Karpas-422 (cell line): ENCODE data around the gene JTB. TPM values are rescaled to one million over a fixed set of nuclear protein-coding genes. Genes with fewer than 3 reads are reported as not detected.
A peak's percentile ranks its signal among the peaks of the same experiment; 100 is the strongest.

Source experiments
- DNase-seq: peaks from one replicate; pipeline ENCODE4 v3.0.0-alpha.2; 2015
- H2AFZ ChIP-seq: fragments of 200-600 bp; sonication (generic); 2 replicates; pipeline ENCODE4 v1.6.1; 2014; ENCODE audit warnings: antibody characterized with exemption, low read length, mixed read lengths
- H3K27ac ChIP-seq: fragments of 200-600 bp; sonication (generic); 2 replicates; pipeline ENCODE4 v1.5.1; 2014; ENCODE audit warnings: mild to moderate bottlenecking, low read length, moderate library complexity
- H3K27me3 ChIP-seq: fragments of 200-600 bp; sonication (generic); 2 replicates; pipeline ENCODE4 v1.6.1; 2014; ENCODE audit warnings: low read length, mixed read lengths
- H3K36me3 ChIP-seq: fragments of 200-600 bp; sonication (generic); 2 replicates; pipeline ENCODE4 v1.6.1; 2014; ENCODE audit warnings: low read length, mixed read lengths; ENCODE audit not compliant: insufficient read depth
- H3K4me1 ChIP-seq: fragments of 200-600 bp; sonication (generic); 2 replicates; pipeline ENCODE4 v1.6.1; 2014; ENCODE audit warnings: mild to moderate bottlenecking, low read length, mixed read lengths
- H3K4me2 ChIP-seq: fragments of 200-600 bp; sonication (generic); 2 replicates; pipeline ENCODE4 v1.6.1; 2014; ENCODE audit warnings: low read length, low read depth, mild to moderate bottlenecking; ENCODE audit not compliant: poor library complexity, severe bottlenecking
- H3K4me3 ChIP-seq: fragments of 200-600 bp; sonication (generic); 2 replicates; pipeline ENCODE4 v1.5.1; 2014; ENCODE audit warnings: mild to moderate bottlenecking, antibody characterized with exemption, low read length, mixed read lengths
- H3K79me2 ChIP-seq: fragments of 200-600 bp; sonication (generic); 2 replicates; pipeline ENCODE4 v1.6.1; 2014; ENCODE audit warnings: mild to moderate bottlenecking, low read length, mixed read lengths
- H3K9ac ChIP-seq: fragments of 200-600 bp; sonication (generic); 2 replicates; pipeline ENCODE4 v1.6.0; 2014; ENCODE audit warnings: low read length
- H3K9me2 ChIP-seq: fragments of 200-600 bp; sonication (generic), shearing (Covaris generic); replicated peaks from 2 replicates; pipeline ENCODE4 v1.6.0; 2014; ENCODE audit warnings: mild to moderate bottlenecking, low read length, moderate library complexity; ENCODE audit not compliant: insufficient read depth
- H3K9me3 ChIP-seq: fragments of 300-700, 200-600 bp; sonication (generic); 2 replicates; pipeline ENCODE4 v1.6.1; 2014; ENCODE audit warnings: low read length, mixed read lengths
- H4K20me1 ChIP-seq: fragments of 200-600 bp; sonication (generic); 2 replicates; pipeline ENCODE4 v1.6.1; 2014; ENCODE audit warnings: mild to moderate bottlenecking, antibody characterized with exemption, low read length, low read depth; ENCODE audit not compliant: insufficient read depth
- total RNA-seq: library from RNA; depleted of rRNA; stranded (reverse); fragments of >200 nt; shearing (Covaris generic); gene quantifications from 2 replicates; pipeline ENCODE4 v1.2.3, GENCODE V29; 2014; ENCODE audit warnings: low replicate concordance

Gene JTB
- total RNA-seq, 1 experiment from 2014 or later, result 314 TPM

DNA sequence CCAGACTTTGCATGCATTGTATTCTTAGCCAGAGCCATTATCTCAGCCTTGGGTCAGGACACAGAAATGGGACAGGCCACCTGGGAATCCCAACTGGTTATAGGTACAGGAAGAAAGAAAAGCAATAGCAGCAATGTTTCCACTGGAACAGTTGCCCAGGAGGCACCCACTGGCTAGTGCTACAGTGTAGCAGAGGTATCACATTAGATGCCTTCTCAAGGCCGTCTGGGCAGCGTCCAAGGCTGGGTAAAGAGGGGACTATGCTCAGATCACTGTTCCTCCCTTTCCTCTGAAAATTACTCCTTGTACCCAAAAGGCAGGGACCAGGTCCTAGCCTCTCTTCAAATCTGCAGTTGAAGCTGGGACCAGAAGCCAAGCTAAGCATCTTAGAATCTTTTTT is 7.1 kb downstream of the JTB start:
- no peak overlapping the region for H3K4me3 ChIP-seq
- no peak overlapping the region for H3K27ac ChIP-seq
- DNase-seq, result no peak
- no peak overlapping the region for H3K9ac ChIP-seq
- H3K4me1 ChIP-seq, result peaks cover 56% of the 10 kb centered on the region
- H3K36me3 ChIP-seq, result peaks cover 17% of the 10 kb centered on the region; the same call in 1 of the 2 replicates
- no peaks in the 10 kb centered on the region for H3K9me2 ChIP-seq
- no peaks in the 10 kb centered on the region for H3K27me3 ChIP-seq
- H2AFZ ChIP-seq, result no peak overlapping the region
- H4K20me1 ChIP-seq, result no peaks in the 10 kb centered on the region
- H3K9me3 ChIP-seq, result no peaks in the 10 kb centered on the region
- H3K4me2 ChIP-seq, result no peak overlapping the region
- peaks cover 18% of the 10 kb centered on the region for H3K79me2 ChIP-seq

- H3K4me2 ChIP-seq, result peak overlapping the region; percentile 99
- peaks cover 53% of the 10 kb centered on the region for H3K4me1 ChIP-seq
- H3K27me3 ChIP-seq, result no peaks in the 10 kb centered on the region
- H3K27ac ChIP-seq, result peak overlapping the region; percentile 87
- no peaks in the 10 kb centered on the region for H3K9me3 ChIP-seq
- H3K9me2 ChIP-seq, result no peaks in the 10 kb centered on the region
- H3K4me3 ChIP-seq, result peak overlapping the region; percentile 83
- DNase-seq, result no peak
- H4K20me1 ChIP-seq, result no peaks in the 10 kb centered on the region
- peaks cover 18% of the 10 kb centered on the region for H3K79me2 ChIP-seq
- peak overlapping the region; percentile 92 for H3K9ac ChIP-seq
- peaks cover 7% of the 10 kb centered on the region; the same call in 1 of the 2 replicates for H3K36me3 ChIP-seq
- H2AFZ ChIP-seq, result no peak overlapping the region
Observed at GRCh38 chr1:153968972-153969371, 8.5 kb downstream of the JTB start.

DNA sequence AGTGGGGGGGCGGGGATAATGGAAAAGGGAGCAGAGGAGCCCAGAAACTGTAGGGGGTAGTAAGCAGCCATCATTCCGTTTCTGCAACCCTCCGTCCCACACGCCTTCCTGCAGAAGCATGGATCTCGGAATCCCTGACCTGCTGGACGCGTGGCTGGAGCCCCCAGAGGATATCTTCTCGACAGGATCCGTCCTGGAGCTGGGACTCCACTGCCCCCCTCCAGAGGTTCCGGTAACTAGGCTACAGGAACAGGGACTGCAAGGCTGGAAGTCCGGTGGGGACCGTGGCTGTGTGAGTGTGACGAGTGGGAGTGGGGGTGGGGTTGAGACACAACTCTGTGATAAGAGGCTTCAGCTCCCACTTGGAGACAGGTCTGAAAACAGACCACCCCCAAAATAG is 9.1 kb downstream of the JTB start:
- H3K79me2 ChIP-seq, result peaks cover 18% of the 10 kb centered on the region
- H3K9me2 ChIP-seq, result no peaks in the 10 kb centered on the region
- H3K9ac ChIP-seq, result peak overlapping the region; percentile 92
- H3K4me2 ChIP-seq, result peak overlapping the region; percentile 99
- peak overlapping the region; percentile 83 for H3K4me3 ChIP-seq
- H3K27ac ChIP-seq, result peak overlapping the region; percentile 87
- peak overlapping the region; percentile 38; the same call in 1 of the 2 replicates for H2AFZ ChIP-seq
- no peaks in the 10 kb centered on the region for H4K20me1 ChIP-seq
- 0 out of 2 replicates have a peak, but pooled peaks cover 1% of the 10 kb centered on the region for H3K36me3 ChIP-seq
- H3K9me3 ChIP-seq, result no peaks in the 10 kb centered on the region
- H3K27me3 ChIP-seq, result no peaks in the 10 kb centered on the region
- H3K4me1 ChIP-seq, result peaks cover 51% of the 10 kb centered on the region
- peak; percentile 51 for DNase-seq

GRCh38 chr1:153968000-153968363 is 9.5 kb downstream of the JTB start:
- Histone ChIP-seq H3K4me1 (peaks cover 47% of the 10 kb centered on the region), H3K9me2 (no peaks in the 10 kb centered on the region), H3K9me3 (no peaks in the 10 kb centered on the region), H3K4me2 (peak overlapping the region; percentile 99), H3K36me3 (no peaks in the 10 kb centered on the region), H3K79me2 (peaks cover 21% of the 10 kb centered on the region), H3K4me3 (peak overlapping the region; percentile 83), H3K27me3 (no peaks in the 10 kb centered on the region), H3K9ac (peak overlapping the region; percentile 92), H4K20me1 (no peaks in the 10 kb centered on the region), H3K27ac (peak overlapping the region; percentile 87), H2AFZ (peak overlapping the region; percentile 54; the same call in 1 of the 2 replicates)
- DNase-seq, result no peak

- Histone ChIP-seq H4K20me1 (no peaks in the 10 kb centered on the region), H3K79me2 (peaks cover 28% of the 10 kb centered on the region), H3K9me2 (no peaks in the 10 kb centered on the region), H3K4me3 (peak within 1 kb of the TSS; percentile 83), H3K27me3 (no peaks in the 10 kb centered on the region), H3K4me1 (peaks cover 43% of the 10 kb centered on the region), H3K9ac (peak within 1 kb of the TSS; percentile 92), H3K27ac (peak within 1 kb of the TSS; percentile 87), H2AFZ (peak within 1 kb of the TSS; percentile 54; the same call in 1 of the 2 replicates), H3K9me3 (no peaks in the 10 kb centered on the region), H3K36me3 (no peaks in the 10 kb centered on the region), H3K4me2 (peak within 1 kb of the TSS; percentile 99)
- peak; percentile 99 for DNase-seq
Observed at GRCh38 chr1:153967107-153967999, 10.1 kb downstream of the JTB start, which contains the start of gene CREB3L4. Gene CREB3L4, plus strand, starts transcription at chr1:153967902. Its CDS starts 624 bp downstream, at chr1:153968526.

- peak; percentile 49 for DNase-seq
- Histone ChIP-seq H3K9ac (peak overlapping the region; percentile 94), H3K27me3 (no peaks in the 10 kb centered on the region), H3K4me3 (peak overlapping the region; percentile 86), H2AFZ (0 out of 2 replicates have a peak overlapping the region, but pooled peaks have one; percentile 28), H3K79me2 (peaks cover 40% of the 10 kb centered on the region), H3K36me3 (peaks cover 8% of the 10 kb centered on the region; the same call in 1 of the 2 replicates), H3K4me1 (peaks cover 64% of the 10 kb centered on the region), H3K4me2 (peak overlapping the region; percentile 93), H3K27ac (peak overlapping the region; percentile 65), H4K20me1 (no peaks in the 10 kb centered on the region), H3K9me2 (no peaks in the 10 kb centered on the region), H3K9me3 (no peaks in the 10 kb centered on the region)
Observed at GRCh38 chr1:153963850-153964331, 13.6 kb downstream of the JTB start.

- Histone ChIP-seq H3K27ac (peak within 1 kb of the TSS; percentile 86), H2AFZ (0 out of 2 replicates have a peak within 1 kb of the TSS, but pooled peaks have one; percentile 28), H3K27me3 (no peaks in the 10 kb centered on the region), H3K4me3 (peak within 1 kb of the TSS; percentile 86), H4K20me1 (no peaks in the 10 kb centered on the region), H3K9ac (peak within 1 kb of the TSS; percentile 94), H3K4me1 (peaks cover 61% of the 10 kb centered on the region), H3K9me2 (no peaks in the 10 kb centered on the region), H3K4me2 (peak within 1 kb of the TSS; percentile 93), H3K36me3 (peaks cover 8% of the 10 kb centered on the region; the same call in 1 of the 2 replicates), H3K9me3 (no peaks in the 10 kb centered on the region), H3K79me2 (peaks cover 37% of the 10 kb centered on the region)
- peak; percentile 98 for DNase-seq
Observed at GRCh38 chr1:153963030-153963849, 14.2 kb downstream of the JTB start, which contains the start of gene SLC39A1. Gene SLC39A1, minus strand, starts transcription at chr1:153963537. Its CDS starts 822 bp downstream, at chr1:153962715.
